ENCODE measurements around the gene FRZB.
"Not testable (repeated sequence)": the region's sequence is repeated elsewhere in the genome, so short reads cannot be mapped to it uniquely, and the experiment has no call there.

DNA sequence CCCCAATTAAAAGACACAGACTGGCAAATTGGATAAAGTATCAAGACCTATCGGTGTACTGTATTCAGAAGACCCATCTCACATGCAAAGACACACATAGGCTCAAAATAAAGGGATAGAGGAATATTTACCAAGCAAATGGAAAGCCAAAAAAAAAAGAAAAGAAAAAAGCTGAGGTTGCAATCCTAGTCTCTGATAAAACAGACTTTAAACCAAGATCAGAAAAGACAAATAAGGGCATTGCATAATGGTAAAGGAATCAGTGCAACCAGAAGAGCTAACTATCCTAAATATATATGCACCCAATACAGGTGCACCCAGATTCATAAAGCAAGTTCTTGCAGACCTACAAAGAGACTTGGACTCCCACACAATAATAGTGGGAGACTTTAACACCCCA, 10.2 kb upstream of the FRZB start:
- TF ChIP-seq, protein P1, sequence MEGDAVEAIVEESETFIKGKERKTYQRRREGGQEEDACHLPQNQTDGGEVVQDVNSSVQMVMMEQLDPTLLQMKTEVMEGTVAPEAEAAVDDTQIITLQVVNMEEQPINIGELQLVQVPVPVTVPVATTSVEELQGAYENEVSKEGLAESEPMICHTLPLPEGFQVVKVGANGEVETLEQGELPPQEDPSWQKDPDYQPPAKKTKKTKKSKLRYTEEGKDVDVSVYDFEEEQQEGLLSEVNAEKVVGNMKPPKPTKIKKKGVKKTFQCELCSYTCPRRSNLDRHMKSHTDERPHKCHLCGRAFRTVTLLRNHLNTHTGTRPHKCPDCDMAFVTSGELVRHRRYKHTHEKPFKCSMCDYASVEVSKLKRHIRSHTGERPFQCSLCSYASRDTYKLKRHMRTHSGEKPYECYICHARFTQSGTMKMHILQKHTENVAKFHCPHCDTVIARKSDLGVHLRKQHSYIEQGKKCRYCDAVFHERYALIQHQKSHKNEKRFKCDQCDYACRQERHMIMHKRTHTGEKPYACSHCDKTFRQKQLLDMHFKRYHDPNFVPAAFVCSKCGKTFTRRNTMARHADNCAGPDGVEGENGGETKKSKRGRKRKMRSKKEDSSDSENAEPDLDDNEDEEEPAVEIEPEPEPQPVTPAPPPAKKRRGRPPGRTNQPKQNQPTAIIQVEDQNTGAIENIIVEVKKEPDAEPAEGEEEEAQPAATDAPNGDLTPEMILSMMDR (IDR thresholded peaks at IDR 0.05) = not testable (repeated sequence)
- not testable (repeated sequence) for TF ChIP-seq POLR2AphosphoS5, POLR2A (IDR thresholded peaks at IDR 0.05)
